Lower leg skin (tissue), 3 donors: ENCODE data around the gene EME2.

Experiments
- POLR2A ChIP-seq, 2 donors: fragments of 450-650 bp; IDR thresholded peaks; one replicate each; pipeline ENCODE4 v1.6.1; 2016 to 2017; ENCODE audit warnings: antibody characterized with exemption in 2 of 2, mild to moderate bottlenecking in 1 of 2, moderate library complexity in 1 of 2
- TF ChIP-seq, protein P1 (sequence below), 3 donors: fragments of 450-650 bp; IDR thresholded peaks; one replicate each; pipeline ENCODE4 v1.5.1; 2016; ENCODE audit warnings: antibody characterized with exemption in 3 of 3, mild to moderate bottlenecking in 3 of 3, moderate library complexity in 2 of 3

DNA sequence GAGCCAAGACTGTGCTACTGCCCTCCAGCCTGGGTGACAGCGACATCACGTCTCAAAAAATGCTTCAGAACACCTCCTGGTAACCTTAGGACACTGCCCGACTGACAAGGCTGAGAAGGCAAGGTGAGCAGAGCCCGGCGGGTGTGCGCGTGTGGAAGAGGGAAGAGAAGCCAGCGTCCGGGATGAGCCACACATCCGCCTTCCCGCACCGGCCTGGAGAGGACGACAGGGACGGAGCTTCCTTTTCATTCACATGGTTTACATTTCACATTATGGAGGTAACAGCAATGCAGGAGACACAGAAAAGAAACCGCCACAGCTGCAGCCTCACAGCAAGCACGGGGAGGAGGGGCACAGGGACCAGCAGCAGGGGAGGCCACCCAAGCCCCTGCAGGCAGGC lies 37.5 kb downstream of the EME2 start:
- TF ChIP-seq, protein P1, sequence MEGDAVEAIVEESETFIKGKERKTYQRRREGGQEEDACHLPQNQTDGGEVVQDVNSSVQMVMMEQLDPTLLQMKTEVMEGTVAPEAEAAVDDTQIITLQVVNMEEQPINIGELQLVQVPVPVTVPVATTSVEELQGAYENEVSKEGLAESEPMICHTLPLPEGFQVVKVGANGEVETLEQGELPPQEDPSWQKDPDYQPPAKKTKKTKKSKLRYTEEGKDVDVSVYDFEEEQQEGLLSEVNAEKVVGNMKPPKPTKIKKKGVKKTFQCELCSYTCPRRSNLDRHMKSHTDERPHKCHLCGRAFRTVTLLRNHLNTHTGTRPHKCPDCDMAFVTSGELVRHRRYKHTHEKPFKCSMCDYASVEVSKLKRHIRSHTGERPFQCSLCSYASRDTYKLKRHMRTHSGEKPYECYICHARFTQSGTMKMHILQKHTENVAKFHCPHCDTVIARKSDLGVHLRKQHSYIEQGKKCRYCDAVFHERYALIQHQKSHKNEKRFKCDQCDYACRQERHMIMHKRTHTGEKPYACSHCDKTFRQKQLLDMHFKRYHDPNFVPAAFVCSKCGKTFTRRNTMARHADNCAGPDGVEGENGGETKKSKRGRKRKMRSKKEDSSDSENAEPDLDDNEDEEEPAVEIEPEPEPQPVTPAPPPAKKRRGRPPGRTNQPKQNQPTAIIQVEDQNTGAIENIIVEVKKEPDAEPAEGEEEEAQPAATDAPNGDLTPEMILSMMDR (IDR thresholded peaks at IDR 0.05) = no peak
- TF ChIP-seq POLR2A (IDR thresholded peaks at IDR 0.05) = no peak
